Coronary artery (tissue), 2 donors: ENCODE results near the gene CANT1.

Experiments
- DNase-seq: peaks from one replicate; pipeline ENCODE4 v3.0.0-alpha.2; 2017; ENCODE audit warnings: low spot score
- H3K27ac ChIP-seq, 2 donors: fragments of 200-600 bp; sonication (generic); one replicate each; pipeline ENCODE4 v1.5.1; 2016 to 2019
- H3K4me3 ChIP-seq: fragments of 200-600 bp; sonication (generic); 2 replicates; pipeline ENCODE4 v1.5.1; 2016; ENCODE audit warnings: mild to moderate bottlenecking, moderate library complexity
- TF ChIP-seq, protein P1 (sequence below): fragments of 200-600 bp; sonication (generic); IDR thresholded peaks from one replicate; pipeline ENCODE4 v1.5.1; 2019; ENCODE audit warnings: antibody characterized with exemption

CANT1 gene

DNA sequence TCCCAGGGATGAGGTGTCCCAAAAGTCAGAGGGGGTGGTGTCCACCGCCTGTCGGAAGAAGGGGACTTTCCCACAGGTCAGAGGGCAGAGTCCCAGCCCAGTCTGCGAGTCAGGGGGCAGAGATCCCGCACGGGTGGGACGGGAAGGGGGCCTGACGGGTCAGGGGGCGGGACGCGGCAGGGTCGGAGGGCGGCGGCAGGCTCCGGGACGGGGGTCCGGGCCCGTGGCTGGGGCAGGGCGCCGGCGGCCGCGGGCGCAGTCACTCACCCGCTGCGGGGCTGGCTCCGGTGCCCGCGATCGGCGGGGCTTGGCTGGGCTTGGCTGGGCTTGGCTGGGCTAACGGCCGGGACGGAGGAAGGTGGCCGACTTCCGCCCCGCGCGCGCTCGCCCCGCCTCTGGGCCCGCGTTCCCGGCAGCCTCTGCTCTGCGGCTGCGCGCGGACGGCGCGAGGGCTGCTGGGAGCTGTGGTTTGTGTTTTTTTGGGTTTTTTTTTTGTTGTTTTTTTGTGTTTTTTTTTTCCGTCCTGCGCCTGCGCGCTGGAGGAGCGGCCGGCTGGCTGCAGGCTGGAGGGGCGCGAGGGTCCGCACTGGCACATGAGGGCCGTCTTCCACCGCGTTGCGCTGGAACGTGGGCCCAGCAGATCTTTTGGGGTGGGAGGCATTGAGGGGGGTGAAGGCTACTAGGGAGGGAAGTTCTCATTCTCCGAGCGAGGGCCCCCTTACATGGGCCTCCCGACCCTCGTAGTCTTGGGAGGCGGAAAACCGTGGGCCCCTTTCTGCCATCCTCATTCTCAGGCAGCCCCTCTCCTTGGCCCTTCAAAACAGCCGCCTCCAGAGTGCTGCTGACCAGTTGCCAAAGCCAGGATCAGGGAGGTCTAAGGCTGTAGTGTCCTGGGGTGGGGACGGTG is at the start of gene CANT1:
Gene CANT1 (minus strand): TSS at position 368 of the 907 bp plus-strand sequence. CDS start 12,142 bp downstream, outside the sequence.
- Histone ChIP-seq H3K4me3 (peak within 1 kb of the TSS; percentile 99), H3K27ac (peak within 1 kb of the TSS; percentile 92 to 96)
- peak; percentile 82 for DNase-seq
- TF ChIP-seq, protein P1, sequence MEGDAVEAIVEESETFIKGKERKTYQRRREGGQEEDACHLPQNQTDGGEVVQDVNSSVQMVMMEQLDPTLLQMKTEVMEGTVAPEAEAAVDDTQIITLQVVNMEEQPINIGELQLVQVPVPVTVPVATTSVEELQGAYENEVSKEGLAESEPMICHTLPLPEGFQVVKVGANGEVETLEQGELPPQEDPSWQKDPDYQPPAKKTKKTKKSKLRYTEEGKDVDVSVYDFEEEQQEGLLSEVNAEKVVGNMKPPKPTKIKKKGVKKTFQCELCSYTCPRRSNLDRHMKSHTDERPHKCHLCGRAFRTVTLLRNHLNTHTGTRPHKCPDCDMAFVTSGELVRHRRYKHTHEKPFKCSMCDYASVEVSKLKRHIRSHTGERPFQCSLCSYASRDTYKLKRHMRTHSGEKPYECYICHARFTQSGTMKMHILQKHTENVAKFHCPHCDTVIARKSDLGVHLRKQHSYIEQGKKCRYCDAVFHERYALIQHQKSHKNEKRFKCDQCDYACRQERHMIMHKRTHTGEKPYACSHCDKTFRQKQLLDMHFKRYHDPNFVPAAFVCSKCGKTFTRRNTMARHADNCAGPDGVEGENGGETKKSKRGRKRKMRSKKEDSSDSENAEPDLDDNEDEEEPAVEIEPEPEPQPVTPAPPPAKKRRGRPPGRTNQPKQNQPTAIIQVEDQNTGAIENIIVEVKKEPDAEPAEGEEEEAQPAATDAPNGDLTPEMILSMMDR = no peak

DNA sequence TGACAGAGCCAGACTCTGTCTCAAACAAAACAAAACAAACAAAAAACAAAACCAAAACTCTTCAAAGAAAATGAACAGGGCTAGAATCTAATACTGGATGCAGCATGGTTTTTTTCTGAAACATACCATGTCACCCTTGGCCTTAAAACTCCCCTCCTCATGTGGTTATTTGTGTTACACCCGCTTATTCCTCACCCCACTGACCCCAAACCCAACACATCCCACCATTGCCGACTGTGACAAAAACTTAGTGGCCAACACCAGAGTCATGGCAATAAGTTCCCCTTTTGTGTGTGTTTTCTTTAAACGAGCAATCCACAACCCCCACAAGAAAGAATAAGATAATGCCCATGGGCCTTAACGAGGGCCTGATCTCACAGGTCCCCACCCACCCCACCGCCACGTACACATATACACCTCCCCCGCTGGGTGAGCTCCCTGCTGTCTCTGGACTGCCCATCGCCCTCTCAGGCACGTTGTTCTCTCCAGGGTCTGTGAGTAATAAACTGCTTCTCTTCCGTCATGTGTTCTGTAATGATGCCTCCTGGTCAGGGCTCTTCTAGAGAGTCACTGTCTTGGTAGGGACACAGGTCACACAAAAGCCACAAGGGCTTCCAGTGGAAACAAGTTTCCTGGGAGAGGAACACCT is 48.3 kb upstream of the CANT1 start:
- DNase-seq = no peak
- Histone ChIP-seq H3K27ac (no peak overlapping the region), H3K4me3 (no peak overlapping the region)
- TF ChIP-seq, protein P1 = no peak

DNA sequence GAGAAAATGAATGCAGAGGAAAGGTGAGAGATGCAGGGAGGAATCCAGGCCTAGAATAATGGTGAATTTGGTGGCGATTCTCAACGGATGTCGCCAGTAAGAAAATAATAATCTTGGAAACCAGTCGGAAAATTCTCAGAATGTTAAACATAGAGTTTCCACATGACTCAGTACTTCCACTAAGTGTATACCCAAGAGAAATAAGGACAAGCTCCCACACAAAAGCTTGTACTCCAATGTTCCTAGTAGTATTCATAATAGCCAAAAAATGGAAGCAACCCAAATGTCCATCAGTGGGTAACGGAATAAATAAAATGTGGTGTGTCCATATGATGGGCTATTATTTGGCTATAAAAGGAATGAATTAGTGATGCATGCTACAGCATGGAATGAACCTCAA is 45.6 kb upstream of the CANT1 start:
- no peak overlapping the region for H3K4me3 ChIP-seq

DNA sequence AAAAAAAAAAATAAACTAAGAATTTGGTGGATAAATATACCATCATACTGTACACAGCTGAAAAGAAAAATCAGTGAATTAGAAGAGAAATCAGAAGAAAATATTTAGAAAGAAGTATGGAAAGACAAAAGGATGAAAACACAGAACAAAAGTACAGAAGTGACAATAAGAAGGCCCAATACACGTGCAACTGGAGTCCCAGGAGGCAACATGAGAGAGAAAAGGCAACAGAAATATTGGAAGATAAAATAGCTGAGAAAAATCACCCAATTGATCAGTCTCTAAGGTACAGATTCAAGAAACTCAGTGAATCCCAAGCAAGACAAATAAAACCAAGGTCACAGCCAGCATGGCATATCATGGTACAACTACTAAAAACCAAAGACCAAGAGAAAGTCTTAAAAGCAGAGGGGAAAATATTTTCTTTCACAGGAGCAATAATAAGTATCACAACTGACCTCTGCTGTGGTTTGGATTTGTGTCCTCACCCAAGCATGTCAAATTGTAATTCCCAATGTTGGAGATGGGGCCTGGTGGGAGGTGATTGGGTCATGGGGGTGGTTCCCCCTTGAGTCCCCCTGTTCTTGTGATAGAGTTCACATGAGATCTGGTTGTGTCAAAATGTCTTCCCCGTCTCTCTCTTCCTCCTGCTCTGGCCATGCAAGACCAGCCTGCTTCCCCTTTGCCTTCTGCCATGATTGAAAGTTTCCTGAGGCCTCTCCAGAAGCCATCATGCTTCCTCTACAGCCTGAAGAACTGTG is 44.8 kb upstream of the CANT1 start:
- H3K27ac ChIP-seq = peak overlapping the region; percentile 71 to 91
- H3K4me3 ChIP-seq = peak overlapping the region; percentile 14
- DNase-seq = no peak
- TF ChIP-seq, protein P1 = no peak

More for the DNA sequence above, 45.6 kb upstream of the CANT1 start:
- no peak for DNase-seq
- peak overlapping the region; percentile 71 to 91 for H3K27ac ChIP-seq
- TF ChIP-seq, protein P1 = no peak

DNA sequence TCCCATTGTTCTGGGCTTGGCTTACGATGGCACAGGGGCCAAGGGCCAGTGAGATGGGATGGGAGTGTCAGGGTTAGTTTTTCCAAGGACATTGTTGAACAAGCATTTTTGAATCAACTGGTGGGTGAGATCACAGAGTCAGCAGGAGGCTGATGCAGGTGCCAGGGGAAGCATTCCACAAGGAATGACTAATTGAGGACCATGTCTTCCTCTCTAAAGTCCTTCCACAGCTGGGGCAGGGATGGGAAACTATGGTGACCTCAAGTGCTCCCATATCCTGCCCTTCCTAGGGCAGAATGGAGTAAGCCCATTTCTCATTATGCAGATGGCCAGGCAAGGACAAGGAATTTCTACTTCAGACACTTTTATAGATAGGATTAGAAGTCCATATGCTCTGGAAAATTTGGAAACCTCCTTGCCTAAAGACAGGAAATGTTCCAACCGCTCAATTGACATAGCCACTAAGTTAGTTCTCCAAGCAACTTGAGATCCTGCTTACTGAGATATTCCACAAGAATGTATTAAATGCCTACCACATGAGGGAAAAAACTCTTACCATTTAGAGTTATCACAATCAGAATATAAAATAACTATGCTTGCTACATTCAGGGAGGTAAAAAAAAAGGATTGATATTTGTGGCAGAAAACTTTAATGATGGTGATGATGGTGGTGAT is 43.8 kb upstream of the CANT1 start:
- Histone ChIP-seq H3K27ac (peak overlapping the region in 1 of 2 donors; percentile 38), H3K4me3 (no peak overlapping the region)
- TF ChIP-seq, protein P1 = no peak
- no peak for DNase-seq

DNA sequence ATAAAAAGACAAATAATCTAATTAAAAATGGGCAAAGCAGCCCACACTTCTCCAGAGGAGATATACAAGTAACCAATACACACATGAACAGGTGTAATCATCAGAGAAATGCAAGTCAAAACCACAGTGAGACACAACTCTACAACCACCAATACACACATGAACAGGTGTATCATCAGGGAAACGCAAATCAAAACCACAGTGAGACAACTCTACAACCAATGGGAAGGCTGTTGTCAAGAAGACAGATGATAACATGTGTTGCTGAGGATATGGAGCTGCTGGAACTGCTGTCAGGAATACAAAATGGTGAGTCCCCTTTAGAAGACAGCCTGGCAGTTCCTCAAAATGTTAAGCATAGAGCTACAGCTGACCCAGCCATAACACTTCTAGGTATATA is 42.6 kb upstream of the CANT1 start:
- H3K4me3 ChIP-seq = no peak overlapping the region
- H3K27ac ChIP-seq = no peak overlapping the region
- TF ChIP-seq, protein P1 = no peak
- no peak for DNase-seq
